Activated naive CD4-positive, alpha-beta T cell treated with anti-CD3 and anti-CD28 coated beads, Interleukin-2, amount 10 ng/mL, durations not matched to agents 7 days and 5 days (primary cell): Measurements from ENCODE around the gene PPP1R14D.

Source experiments
- CTCF ChIA-PET: fragments of 350-600 bp; sonication (Branson Sonifier 250); formaldehyde crosslinking; loops from one replicate; lab custom pipeline; 2021; ENCODE audit warnings: antibody characterized with exemption; lab: Charles Lee
- DNase-seq: peaks from one replicate; pipeline ENCODE4 v3.0.0-alpha.2; 2020
- H3K27ac Mint-ChIP-seq: one replicate; pipeline ENCODE4 v1.8.0; 2021; ENCODE audit warnings: mild to moderate bottlenecking, moderate library complexity, mixed read lengths
- H3K27me3 Mint-ChIP-seq: one replicate; pipeline ENCODE4 v1.8.0; 2021; ENCODE audit warnings: mild to moderate bottlenecking, mixed read lengths
- H3K36me3 Mint-ChIP-seq: one replicate; pipeline ENCODE4 v1.8.0; 2021; ENCODE audit warnings: mixed read lengths
- H3K4me1 Mint-ChIP-seq: one replicate; pipeline ENCODE4 v1.8.0; 2021; ENCODE audit warnings: mixed read lengths
- H3K4me3 Mint-ChIP-seq: one replicate; pipeline ENCODE4 v1.8.0; 2021; ENCODE audit warnings: mild to moderate bottlenecking, moderate library complexity, mixed read lengths
- H3K9me3 Mint-ChIP-seq: one replicate; pipeline ENCODE4 v1.8.0; 2021; ENCODE audit warnings: mixed read lengths

The PPP1R14D gene

GRCh38 chr15:40766194-40766815 is 62.2 kb downstream of the PPP1R14D start:
- H3K27ac Mint-ChIP-seq, result peak overlapping the region; percentile 78
- CTCF ChIA-PET, result interaction anchor here (0.6 to 0.9 kb wide), 2 partner anchors 16 to 440 kb away, joined by 3 read pairs; no protein-coding TSS in a partner anchor
- peaks cover 56% of the 10 kb centered on the region for H3K4me1 Mint-ChIP-seq
- H3K4me3 Mint-ChIP-seq, result no peak overlapping the region
- H3K9me3 Mint-ChIP-seq, result no peaks in the 10 kb centered on the region
- peaks cover 16% of the 10 kb centered on the region for H3K36me3 Mint-ChIP-seq
- DNase-seq, result no peak
- peaks cover 9% of the 10 kb centered on the region for H3K27me3 Mint-ChIP-seq
